HG03575 (cell line): ENCODE measurements around the gene CES2.

Experiments used
- ATAC-seq: cut with Tn5 transposase; IDR thresholded peaks from one replicate; pipeline ENCODE4 v1.9.1; 2021; ENCODE audit not compliant: unreplicated experiment, insufficient number of reproducible peaks, low FRiP score; ENCODE audit errors: extremely low read depth

The CES2 gene

GRCh38 chr16:66916518-66916917, 18.8 kb upstream of the CES2 start:
- no peak for ATAC-seq

DNA sequence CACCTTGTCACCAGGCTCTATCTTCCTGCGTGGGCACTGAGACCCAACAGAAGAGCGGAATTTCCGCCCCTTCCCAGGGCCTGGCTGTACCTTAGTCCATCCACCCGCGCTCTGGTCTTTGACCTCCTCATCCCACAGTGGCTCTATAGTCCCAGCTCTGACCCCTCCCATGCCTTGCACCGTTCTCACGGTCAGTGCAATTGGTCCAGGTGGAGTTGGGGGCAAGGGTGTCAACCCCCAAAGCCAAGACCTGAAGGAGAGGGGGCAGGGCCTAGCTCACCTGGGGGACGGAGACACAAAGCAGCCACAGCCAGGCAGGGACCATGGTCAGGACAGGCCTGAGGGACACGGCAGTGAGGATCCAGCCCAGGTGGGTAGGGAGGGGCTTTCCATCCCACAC, 17.6 kb upstream of the CES2 start:
- ATAC-seq: no peak

DNA sequence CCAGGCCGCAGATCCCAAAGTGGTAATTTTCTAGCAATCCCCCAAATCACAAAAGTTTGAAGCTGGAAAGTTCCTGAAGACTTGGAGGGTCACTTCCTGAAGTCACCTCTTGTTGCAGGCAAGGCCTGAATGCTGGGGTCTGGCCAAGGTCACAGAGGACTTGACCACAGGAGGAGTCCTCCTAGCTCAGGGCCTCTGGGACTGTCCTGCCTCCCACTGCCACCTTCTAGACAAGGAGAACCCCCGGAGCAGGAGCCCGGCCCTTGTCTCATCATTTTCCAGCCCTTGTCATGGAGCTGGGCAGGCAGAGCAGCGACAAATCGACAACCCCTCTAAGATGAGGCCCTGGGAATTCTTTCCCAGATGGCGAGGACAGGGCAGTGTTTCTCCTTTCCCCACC, 17.0 kb upstream of the CES2 start:
- no peak for ATAC-seq

DNA sequence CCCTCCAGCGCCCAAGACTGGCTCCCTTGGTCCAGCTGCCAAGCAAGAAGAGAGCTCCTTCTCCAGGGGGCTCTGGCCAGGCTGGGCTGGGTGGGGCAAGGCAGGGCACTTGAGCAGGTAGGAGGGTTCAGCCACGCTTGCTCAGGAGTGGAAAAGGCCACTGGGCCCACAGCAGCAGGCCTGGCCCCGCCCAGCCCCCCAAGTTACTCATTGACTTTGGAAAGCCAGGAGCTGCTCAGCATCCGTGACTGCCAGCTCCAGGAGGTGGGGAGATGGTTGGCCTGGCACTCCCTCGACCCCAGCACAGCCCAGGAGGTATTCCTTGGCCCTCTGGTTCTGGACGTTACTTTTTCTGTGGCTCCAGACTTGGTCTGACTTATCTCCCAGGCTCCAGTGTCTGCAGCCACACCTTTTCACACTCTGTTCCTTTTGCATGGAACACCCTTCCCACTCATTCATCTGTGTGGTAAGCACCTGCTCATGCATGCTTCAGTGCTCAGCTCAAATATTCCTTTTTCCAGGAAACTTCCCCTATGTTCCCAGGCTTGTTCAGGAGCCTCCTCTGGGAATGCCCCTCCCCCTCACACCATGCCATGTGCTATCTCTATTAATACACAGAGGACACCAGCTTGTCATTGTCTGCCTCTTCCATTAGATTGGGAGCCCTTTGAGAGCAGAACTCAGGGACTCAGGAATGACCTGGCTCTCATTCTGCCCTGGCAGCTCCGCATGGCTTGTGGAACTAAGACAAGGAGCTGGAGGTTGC, 16.3 kb upstream of the CES2 start, which contains the start of gene CDH16:
CDH16 (minus strand) TSS at position 83 of the 766 bp plus-strand sequence. CDS start 820 bp downstream, outside the sequence.
- no peak for ATAC-seq

DNA sequence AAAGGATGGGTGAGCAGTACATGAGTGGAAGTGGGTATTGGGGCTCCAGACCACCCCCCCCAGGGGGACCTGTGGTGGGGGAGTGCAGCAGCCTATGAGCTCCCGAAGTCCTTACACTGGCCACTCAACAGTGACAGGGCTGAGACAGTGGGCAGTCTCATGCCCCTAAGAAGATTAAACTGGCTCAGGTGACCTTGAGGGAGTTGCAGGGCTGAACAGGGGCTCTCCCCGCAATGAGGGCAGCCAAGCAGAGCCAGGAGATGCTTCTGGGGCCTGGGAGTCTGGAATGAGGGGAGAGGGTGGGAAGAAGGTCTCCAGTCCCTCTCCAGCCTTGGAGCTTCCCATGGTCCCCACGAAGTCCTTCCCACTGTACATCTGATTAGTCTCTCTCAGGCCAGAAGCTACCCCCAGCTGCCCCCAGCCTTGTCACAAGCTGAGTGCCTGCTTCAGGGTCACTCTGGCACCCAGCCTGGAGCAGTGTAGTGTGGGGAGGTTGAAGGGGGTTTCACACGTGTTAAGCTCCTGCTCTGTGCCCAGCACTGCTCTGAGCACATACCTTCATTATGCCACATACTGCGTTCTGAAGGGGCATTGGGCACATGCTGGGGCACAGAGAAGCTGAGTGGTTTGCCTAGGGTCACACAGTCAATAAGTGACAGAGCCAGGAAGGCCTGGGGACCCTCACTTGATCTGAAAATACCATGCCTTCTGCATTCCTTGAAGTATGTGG, 15.6 kb upstream of the CES2 start:
- no peak for ATAC-seq

GRCh38 chr16:66920299-66920590, 15.1 kb upstream of the CES2 start:
- no peak for ATAC-seq

DNA sequence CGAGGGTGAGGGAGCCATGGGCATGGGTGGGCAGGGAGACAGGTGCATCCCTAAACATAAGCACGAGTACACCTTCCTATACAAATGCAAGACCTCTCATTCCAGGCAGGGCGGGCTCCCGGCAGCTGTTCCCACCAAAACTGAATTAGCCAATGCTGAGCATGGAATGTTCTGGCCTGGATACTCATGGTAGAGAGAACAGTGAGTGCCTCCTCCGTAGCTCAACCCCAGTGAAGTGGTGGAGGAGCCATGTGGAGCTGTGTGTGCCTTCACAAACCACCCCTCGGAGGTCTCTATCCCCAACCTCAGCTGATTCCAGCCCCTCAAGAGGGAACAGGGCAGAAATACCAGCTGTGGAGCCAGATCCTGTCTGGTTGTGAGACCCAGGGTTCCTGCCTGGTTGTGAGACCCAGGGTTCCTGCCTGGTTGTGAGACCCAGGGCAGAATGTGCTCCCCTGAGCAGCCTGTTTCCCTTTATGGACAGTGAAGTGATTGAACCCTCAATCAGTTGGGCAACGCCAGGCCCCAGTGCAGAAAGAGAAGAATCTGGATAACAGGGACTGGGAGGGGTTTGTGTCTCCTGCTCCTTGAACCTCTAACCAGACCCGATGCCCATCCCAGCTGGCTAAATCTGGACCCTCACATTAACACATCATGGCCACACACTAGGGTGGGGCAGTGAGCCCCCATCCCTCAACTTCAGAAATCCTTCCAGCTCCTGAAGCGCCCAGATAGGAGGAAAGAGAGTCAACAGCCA, 14.2 kb upstream of the CES2 start:
- ATAC-seq: no peak

DNA sequence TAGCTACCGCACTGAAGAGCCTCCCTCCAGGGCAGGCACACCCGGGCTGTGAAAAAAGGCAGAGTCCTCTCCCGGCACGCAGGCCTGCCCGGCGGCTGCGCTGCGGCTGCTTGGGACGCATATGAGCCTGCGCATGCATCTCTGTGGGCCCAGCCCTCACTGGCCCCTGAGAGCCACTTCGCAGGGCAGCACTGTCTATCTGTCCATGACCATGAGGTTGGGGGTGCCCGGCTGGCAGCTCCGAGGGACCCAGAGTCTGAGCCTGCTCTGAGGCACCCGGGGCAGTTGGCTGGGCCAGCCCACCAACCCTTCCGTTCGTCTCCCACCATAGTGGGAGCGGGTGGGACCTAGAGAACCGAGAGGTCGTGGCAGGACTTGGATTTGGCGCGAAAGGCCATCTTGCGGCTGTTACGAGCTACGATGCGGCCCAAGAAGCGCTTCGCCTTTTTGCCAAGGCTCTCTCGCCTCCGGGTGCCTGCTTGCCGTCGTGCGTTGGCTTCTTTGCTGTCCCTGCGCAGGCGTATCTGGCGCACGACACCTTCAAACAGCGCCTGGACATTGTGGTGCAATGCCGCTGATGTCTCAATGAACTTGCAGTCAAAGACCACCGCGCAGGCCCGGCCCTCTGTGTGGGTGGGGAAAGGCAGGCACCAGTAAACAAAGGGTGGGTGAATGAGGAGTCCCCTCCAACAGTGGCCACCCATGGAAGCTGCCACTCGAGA, 13.4 kb upstream of the CES2 start:
- ATAC-seq: no peak

DNA sequence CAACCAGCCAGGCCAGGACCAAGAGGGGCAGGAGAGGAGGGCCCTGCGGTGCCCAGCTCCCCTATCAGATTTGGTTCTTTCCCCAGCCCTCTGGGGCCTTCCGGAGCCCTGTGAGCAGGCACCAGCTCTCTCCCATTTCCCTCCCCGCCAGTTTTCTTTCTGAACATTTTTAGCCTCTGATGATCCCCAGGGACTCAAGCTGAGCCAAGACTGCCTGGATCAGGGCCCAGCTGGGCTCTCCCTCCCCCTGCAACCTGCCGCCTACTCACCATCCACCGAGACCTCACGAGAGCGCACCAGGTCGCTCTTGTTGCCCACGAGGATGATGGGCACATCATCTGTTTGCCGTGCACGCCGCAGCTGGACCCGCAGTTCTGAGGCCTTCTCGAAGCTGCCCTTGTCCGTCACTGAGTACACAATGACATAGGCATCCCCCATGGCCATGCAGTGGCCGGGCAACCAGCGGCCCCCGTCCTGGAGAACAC, 12.0 kb upstream of the CES2 start:
- no peak for ATAC-seq

DNA sequence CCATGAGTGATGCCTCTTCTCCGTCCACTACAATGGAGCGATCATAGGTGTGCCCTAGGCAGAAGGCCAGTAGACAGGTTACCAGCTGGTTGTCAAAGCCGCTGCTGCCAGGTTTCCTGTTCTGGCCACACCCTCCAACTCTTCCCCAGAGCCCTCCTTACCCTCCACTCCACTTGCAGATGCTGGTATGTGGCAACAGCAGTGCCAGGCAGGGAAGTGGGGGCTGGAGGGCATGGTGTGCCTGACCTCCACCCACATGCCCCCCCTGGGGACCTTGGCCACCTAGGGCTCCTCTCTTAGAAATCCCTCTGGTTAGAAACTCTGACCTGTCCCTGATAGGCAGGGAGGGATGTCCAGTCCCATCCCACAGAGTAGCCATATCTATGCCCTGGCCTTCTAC, 11.4 kb upstream of the CES2 start:
- ATAC-seq: no peak

- no peak for ATAC-seq
Observed at GRCh38 chr16:66924527-66925321, 10.6 kb upstream of the CES2 start.

DNA sequence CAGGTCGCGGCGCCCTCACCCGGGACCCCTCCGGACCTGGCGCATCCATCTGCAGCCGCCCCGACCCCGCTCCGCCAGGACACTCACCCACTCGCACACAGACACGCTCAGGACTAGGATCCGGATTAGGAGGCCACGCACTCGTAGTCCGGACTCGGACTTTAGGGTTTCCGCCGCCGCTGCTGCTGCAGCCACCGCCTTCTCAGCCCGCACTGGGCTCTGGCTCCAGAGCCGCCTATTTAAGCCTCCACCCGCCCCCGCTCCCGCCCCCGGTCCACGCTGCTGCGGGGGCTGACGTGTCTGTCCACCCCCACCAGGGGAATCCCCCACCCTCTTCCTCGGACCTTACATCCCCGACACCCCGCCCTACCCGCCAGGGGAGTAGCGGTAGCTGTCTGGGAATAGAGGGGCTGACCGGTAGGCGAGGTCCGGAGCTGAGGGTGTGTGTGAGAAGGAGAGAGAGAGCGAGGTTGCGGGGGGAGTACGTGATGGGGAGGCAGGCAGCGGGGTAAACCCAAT, 9.9 kb upstream of the CES2 start, which contains the start of gene RRAD:
RRAD (minus strand) TSS at position 214 of the 519 bp plus-strand sequence. CDS start 356 bp downstream, outside the sequence.
- no peak for ATAC-seq

GRCh38 chr16:66926171-66926947, 9.0 kb upstream of the CES2 start:
- no peak for ATAC-seq

- ATAC-seq: no peak
Observed at GRCh38 chr16:66926961-66927436, 8.3 kb upstream of the CES2 start.

DNA sequence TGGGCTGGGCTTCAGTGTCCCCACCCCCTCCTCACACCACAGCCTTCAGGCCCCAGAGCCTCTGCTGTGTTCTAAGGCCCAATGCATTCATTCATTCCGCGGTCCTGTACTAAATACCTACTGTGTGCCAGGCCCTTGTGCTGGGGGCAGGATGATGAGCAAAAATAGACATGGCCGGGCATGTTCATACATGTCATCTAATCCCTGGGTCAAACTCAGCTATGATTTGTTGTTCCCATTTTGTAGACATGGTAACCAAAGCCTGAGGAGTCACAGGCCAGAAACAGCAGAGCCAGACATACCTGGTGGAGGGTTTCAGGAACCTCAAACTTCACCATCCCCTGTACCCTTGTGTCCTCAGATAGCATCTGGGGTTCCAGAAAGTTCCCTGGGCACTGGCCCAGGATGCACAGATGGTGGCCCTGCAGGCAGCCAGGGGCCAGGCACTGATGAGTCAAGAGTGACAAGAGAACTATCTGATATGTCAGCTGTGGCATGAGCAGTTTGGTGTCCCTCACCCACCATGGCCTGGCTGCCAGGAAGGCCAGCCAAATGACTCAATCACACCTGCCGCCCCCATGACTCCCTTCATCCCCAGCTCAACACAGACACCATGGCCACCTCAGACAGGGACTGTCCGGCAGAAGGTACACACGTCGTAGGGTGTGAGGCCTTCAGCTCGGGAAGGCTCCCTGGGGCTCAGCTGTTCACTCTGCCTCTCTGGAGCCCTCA, 7.2 kb upstream of the CES2 start:
- ATAC-seq: no peak

- no peak for ATAC-seq
Observed at GRCh38 chr16:66928702-66929388, 6.5 kb upstream of the CES2 start.
